Choroid plexus epithelial cell (primary cell): ENCODE data around the gene GFER.
"Not testable (repeated sequence)": the region's sequence is repeated elsewhere in the genome, so short reads cannot be mapped to it uniquely, and the experiment has no call there.

Experiments
- DNase-seq: peaks from one replicate; pipeline ENCODE4 v3.0.0-alpha.2; 2010; ENCODE audit warnings: low read depth
- H3K4me3 ChIP-seq: 2 replicates; pipeline ENCODE4 v1.5.1; 2011; ENCODE audit warnings: low read depth, mild to moderate bottlenecking, control low read depth, low read length, moderate library complexity
- TF ChIP-seq, protein P1 (sequence below): conservative IDR thresholded peaks from 2 replicates; pipeline ENCODE4 v1.5.1; 2011; ENCODE audit warnings: low read depth, mild to moderate bottlenecking, control low read depth, inconsistent platforms, low read length, moderate library complexity

Gene GFER

DNA sequence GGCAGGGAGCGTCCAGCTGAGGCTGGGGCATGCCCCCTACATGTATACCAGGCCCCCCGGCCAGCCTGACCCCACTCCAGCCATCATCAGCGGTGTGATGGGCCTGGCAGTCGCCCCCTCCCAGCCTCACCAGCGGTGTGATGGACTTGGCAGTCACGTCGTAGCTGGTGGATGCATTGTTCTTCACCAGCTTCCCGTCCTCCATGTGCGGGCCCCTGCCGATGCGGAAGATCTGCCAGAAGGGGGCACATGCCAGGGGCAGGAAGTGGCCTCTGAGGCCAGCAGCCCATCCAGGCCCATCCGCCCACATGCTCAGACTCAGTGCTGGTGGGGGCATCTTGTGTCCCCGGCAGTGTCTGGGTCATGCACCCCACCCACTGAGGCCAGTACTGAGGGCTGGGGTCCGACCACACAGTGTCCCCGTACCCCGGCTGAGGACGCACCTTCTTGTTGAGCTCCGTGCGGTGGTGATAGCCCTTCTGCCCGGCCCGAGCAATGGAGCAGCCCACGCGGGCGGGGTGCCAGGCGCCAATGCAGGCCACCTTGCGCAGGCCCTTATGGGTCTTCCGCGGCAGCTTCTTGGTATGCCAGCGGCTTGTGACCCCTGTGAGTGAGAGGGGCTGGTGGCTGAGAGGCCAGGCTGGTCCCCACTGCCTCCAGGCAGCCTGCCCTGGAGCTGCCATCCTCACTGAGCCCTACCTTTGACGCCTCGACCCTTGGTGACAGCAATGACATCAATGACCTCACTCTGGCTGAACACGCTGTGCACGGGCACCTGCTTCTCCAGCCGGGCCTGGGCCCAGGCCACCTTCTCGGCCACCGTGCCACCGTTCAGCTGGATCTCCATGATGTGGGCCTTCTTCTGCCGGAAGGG lies 37.3 kb upstream of the GFER start:
- no peak for DNase-seq
- TF ChIP-seq, protein P1, sequence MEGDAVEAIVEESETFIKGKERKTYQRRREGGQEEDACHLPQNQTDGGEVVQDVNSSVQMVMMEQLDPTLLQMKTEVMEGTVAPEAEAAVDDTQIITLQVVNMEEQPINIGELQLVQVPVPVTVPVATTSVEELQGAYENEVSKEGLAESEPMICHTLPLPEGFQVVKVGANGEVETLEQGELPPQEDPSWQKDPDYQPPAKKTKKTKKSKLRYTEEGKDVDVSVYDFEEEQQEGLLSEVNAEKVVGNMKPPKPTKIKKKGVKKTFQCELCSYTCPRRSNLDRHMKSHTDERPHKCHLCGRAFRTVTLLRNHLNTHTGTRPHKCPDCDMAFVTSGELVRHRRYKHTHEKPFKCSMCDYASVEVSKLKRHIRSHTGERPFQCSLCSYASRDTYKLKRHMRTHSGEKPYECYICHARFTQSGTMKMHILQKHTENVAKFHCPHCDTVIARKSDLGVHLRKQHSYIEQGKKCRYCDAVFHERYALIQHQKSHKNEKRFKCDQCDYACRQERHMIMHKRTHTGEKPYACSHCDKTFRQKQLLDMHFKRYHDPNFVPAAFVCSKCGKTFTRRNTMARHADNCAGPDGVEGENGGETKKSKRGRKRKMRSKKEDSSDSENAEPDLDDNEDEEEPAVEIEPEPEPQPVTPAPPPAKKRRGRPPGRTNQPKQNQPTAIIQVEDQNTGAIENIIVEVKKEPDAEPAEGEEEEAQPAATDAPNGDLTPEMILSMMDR, result no peak
- H3K4me3 ChIP-seq, result no peak overlapping the region

GRCh38 chr16:1947369-1947670 lies 36.7 kb upstream of the GFER start:
- no peak overlapping the region for H3K4me3 ChIP-seq
- TF ChIP-seq, protein P1, result no peak
- no peak for DNase-seq

GRCh38 chr16:1949507-1949906 lies 34.5 kb upstream of the GFER start:
- TF ChIP-seq, protein P1, result no peak
- DNase-seq, result no peak

DNA sequence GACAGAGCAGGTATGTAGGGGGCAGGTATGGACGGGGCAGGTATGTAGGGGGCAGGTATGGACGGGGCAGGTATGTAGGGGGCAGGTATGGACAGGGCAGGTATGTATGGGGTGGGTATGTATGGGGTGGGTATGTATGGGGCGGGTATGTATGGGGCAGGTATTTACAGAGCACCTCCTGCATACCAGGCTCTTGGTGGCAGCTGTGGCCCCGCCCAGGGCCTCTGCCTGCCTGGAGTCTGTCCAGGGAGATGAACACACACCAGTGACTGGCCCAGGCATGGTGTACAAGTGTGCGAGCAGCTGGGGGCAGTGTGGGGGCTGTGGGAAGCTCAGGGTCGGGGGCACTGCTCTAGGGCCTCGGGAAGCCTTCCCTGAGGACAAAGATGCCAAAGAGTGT lies 33.9 kb upstream of the GFER start:
- TF ChIP-seq, protein P1, result no peak
- DNase-seq, result no peak
- H3K4me3 ChIP-seq, result no peak overlapping the region

More at GRCh38 chr16:1949507-1949906, 34.5 kb upstream of the GFER start:
- H3K4me3 ChIP-seq, result no peak overlapping the region

- H3K4me3 ChIP-seq, result no peak overlapping the region
- TF ChIP-seq, protein P1, result no peak
- DNase-seq, result no peak
Observed at GRCh38 chr16:1950559-1950958, 33.4 kb upstream of the GFER start.

DNA sequence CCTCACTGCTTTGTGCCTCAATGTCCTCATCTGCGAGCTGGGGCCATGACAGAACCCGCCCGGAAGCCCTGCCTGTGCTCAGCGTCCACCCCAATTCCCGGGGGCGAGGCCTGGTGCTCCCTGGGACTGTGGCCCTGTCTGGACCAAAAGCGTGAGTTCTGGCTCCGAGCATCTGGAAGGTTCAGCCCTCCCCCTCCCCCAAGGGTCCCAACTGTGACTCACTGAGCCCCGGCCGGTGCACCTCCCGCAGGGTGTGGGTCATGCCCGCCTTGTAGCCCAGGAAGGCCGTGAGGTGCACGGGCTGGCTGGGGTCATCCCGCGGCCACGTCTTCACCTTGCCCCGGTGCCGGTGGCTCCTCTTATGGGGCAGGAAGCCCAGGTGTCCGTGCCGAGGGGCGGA lies 30.3 kb upstream of the GFER start:
- no peak for DNase-seq
- H3K4me3 ChIP-seq, result no peak overlapping the region
- TF ChIP-seq, protein P1, result no peak

- not testable (repeated sequence) for H3K4me3 ChIP-seq, DNase-seq
Observed at GRCh38 chr16:1957434-1958142, 26.4 kb upstream of the GFER start.

DNA sequence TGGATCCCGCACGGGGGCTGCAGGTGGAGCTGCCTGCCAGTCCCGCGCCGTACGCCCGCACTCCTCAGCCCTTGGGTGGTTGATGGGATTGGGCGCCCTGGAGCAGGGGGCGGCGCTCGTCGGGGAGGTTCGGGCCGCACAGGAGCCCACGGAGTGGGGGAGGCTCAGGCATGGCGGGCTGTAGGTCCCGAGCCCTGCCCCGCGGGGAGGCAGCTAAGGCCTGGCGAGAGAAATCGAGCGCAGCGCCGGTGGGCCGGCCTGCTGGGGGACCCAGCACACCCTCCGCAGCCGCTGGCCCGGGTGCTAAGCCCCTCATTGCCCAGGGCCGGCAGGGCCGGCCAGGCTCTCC lies 25.9 kb upstream of the GFER start:
- not testable (repeated sequence) for DNase-seq, H3K4me3 ChIP-seq
